ENCODE results near the gene CDH26. TPM values are rescaled to one million over a fixed set of nuclear protein-coding genes. Genes with fewer than 3 reads are reported as not detected.

CDH26 gene
- total and polyA plus RNA-seq, 2 of the 13 experiments (the other 11 are each of a cell fraction or from before 2014, with no cell fraction given), result 0.40 to 1.1 TPM

GRCh38 chr20:60001108-60001507 is 42.9 kb downstream of the CDH26 start (continued):
- TF ChIP-seq ZBTB33 (CRISPR knock-in tag; IDR thresholded peaks at IDR 0.05) (no peak), ZNF326 (CRISPR knock-in tag; IDR thresholded peaks at IDR 0.05; ENCODE audit: borderline replicate concordance) (no peak), DNMT1 (CRISPR knock-in tag; IDR thresholded peaks at IDR 0.05) (no peak), ZNF572 (CRISPR knock-in tag; IDR thresholded peaks at IDR 0.05) (no peak), DMTF1 (CRISPR knock-in tag; IDR thresholded peaks at IDR 0.05) (no peak)

- H3K4me3 ChIP-seq (replicated peaks in 1 of 3; ENCODE audit: insufficient read depth in 1 of 3, low read depth in 2 of 3, low read length in 3 of 3), result no peak overlapping the region
- intact Hi-C loops (cut with micrococcal nuclease; ENCODE audit: unreplicated experiment), result no loop called here
- CTCF ChIA-PET (ENCODE audit: low intra/inter-chr PET ratio, low total read pairs), result no interaction called here
- no peak overlapping the region for H2AFZ ChIP-seq (ENCODE audit: low read length)
- in situ Hi-C loops (cut with HindIII; ENCODE audit: extremely low pct_ligation_motif_present, low pct_unique_long_range_greater_than_20kb), result no loop called here
- no peaks in the 10 kb centered on the region; a peak in 2 of 5 replicates for H3K27me3 ChIP-seq (ENCODE audit: control insufficient read depth in 1 of 2, insufficient read depth in 2 of 2, low read length in 2 of 2)
- no peak for ATAC-seq
- no peak overlapping the region for H3K27ac ChIP-seq (ENCODE audit: extremely low read length, insufficient read depth, low read length)
- H3K4me1 ChIP-seq (ENCODE audit: insufficient read depth, low read length), result no peaks in the 10 kb centered on the region
- under 1% methylated on average over 4 of the region's 4 CpGs for WGBS (ENCODE audit: low lambda C conversion rate)
- no peak for TF ChIP-seq FOXP1 (IDR thresholded peaks at IDR 0.05)
- TF ChIP-seq FOXP1 (CRISPR knock-in tag; IDR thresholded peaks at IDR 0.05), result no peak
- TF ChIP-seq MBD4 (IDR thresholded peaks at IDR 0.05; ENCODE audit: borderline replicate concordance, low read length), result no peak
- TF ChIP-seq ZSCAN31 (CRISPR knock-in tag; IDR thresholded peaks at IDR 0.05; ENCODE audit: low read depth), result no peak
- no peak for TF ChIP-seq MXD3 (CRISPR knock-in tag; IDR thresholded peaks at IDR 0.05)
- TF ChIP-seq MED13 (CRISPR knock-in tag; IDR thresholded peaks at IDR 0.05), result no peak
- TF ChIP-seq ARNT (IDR thresholded peaks at IDR 0.05), result no peak
- no peak for TF ChIP-seq ZSCAN30 (CRISPR knock-in tag; IDR thresholded peaks at IDR 0.05)
- no peak for TF ChIP-seq HINFP (CRISPR knock-in tag; IDR thresholded peaks at IDR 0.05; ENCODE audit: low read depth)
- no peak for TF ChIP-seq ZFP36L2 (CRISPR knock-in tag; IDR thresholded peaks at IDR 0.05)
- TF ChIP-seq ZFYVE20 (CRISPR knock-in tag; IDR thresholded peaks at IDR 0.05; ENCODE audit: borderline replicate concordance, low read depth), result no peak
- no peak for TF ChIP-seq ZNF512B (CRISPR knock-in tag; IDR thresholded peaks at IDR 0.05; ENCODE audit: borderline replicate concordance)
- no peaks in the 10 kb centered on the region for H3K9me3 ChIP-seq (ENCODE audit: low read length)
- H3K36me3 ChIP-seq (replicated peaks in 1 of 2; ENCODE audit: control insufficient read depth in 1 of 2, insufficient read depth in 2 of 2, low read length in 2 of 2), result no peaks in the 10 kb centered on the region
- FAIRE-seq, result no peak
- no peak overlapping the region for H3K9ac ChIP-seq (ENCODE audit: insufficient read depth, low read depth, low read length)
- no peaks in the 10 kb centered on the region for H4K20me1 ChIP-seq (ENCODE audit: insufficient read depth, low read length)
- no peaks in the 10 kb centered on the region for H3K79me2 ChIP-seq (ENCODE audit: insufficient read depth, low read length)
- no TSS peak for BruUV-seq (replicated peaks)
- POLR2A ChIA-PET, result no interaction called here
- no peak overlapping the region for H3K4me2 ChIP-seq (ENCODE audit: low read depth, low read length)
- no peak for DNase-seq (ENCODE audit: low spot score)
Measured at GRCh38 chr20:60003776-60004175, 45.6 kb downstream of the CDH26 start.

All from HepG2 (cell line).